K562 (cell line): ENCODE data around the gene ZNF618.

Experiments
- EZH2 ChIP-seq: IDR thresholded peaks from 2 replicates; pipeline ENCODE4 v1.6.1; 2012; ENCODE audit warnings: low read depth, mild to moderate bottlenecking, inconsistent platforms, low read length, borderline replicate concordance
- GABPA ChIP-seq: fragments of 200-800 bp; sonication (Bioruptor generic); conservative IDR thresholded peaks from 2 replicates; pipeline ENCODE4 v1.6.1; 2016; ENCODE audit warnings: low read depth, missing genetic modification characterization, missing compliant biosample characterization
- MECOM ChIP-seq: fragments of 250-450 bp; sonication (Bioruptor Pico); IDR thresholded peaks from 2 replicates; pipeline ENCODE4 v1.8.0; 2022; ENCODE audit warnings: inconsistent platforms
- PCBP2 ChIP-seq: fragments of 200-400 bp; formaldehyde crosslinking; IDR thresholded peaks from 2 replicates; pipeline ENCODE4 v1.6.1; 2018; ENCODE audit warnings: low read length, low read depth, mild to moderate bottlenecking, moderate library complexity; ENCODE audit not compliant: poor library complexity, severe bottlenecking
- POLR2AphosphoS5 ChIP-seq: IDR thresholded peaks from 2 replicates; pipeline ENCODE4 v1.6.1; 2011; ENCODE audit warnings: mild to moderate bottlenecking, low read depth, low read length, moderate library complexity; ENCODE audit not compliant: control insufficient read depth, insufficient read depth
- SIN3A ChIP-seq, 2 experiments: fragments of 150-350 bp in 1 of 2; IDR thresholded peaks; 2 replicates each; pipeline ENCODE4 v1.6.1; 2011 to 2016; ENCODE audit warnings: borderline replicate concordance in 2 of 2, low read depth in 2 of 2, low read length in 2 of 2, mild to moderate bottlenecking in 2 of 2, moderate library complexity in 2 of 2; ENCODE audit not compliant: control insufficient read depth in 1 of 2
- SIX5 ChIP-seq, 2 experiments: IDR thresholded peaks; 2 replicates each; pipeline ENCODE4 v1.6.1; 2011; ENCODE audit warnings: low read length in 2 of 2, borderline replicate concordance in 1 of 2, low read depth in 1 of 2, mild to moderate bottlenecking in 1 of 2, moderate library complexity in 1 of 2; ENCODE audit not compliant: insufficient read depth in 1 of 2
- SMC3 ChIP-seq: conservative IDR thresholded peaks from 2 replicates; pipeline ENCODE4 v1.6.1; 2011; ENCODE audit warnings: low read depth, low read length, improper control_type of control experiment; ENCODE audit not compliant: insufficient read depth
- TAF1 ChIP-seq: IDR thresholded peaks from 2 replicates; pipeline ENCODE4 v1.6.1; 2011; ENCODE audit warnings: mild to moderate bottlenecking, low read length, moderate library complexity; ENCODE audit not compliant: insufficient read depth, control insufficient read depth, severe bottlenecking; ENCODE audit errors: extremely low read depth
- ZNF217 ChIP-seq: sonication (generic); formaldehyde crosslinking; IDR thresholded peaks from 2 replicates; pipeline ENCODE4 v1.8.0; 2022; ENCODE audit warnings: mild to moderate bottlenecking, missing genetic modification reagents
- ZNF224 ChIP-seq: sonication (generic); formaldehyde crosslinking; IDR thresholded peaks from 2 replicates; pipeline ENCODE4 v1.8.0; 2022; ENCODE audit warnings: mild to moderate bottlenecking, missing genetic modification reagents
- TF ChIP-seq, protein P1 (sequence below), 3 experiments: IDR thresholded peaks in 2 of 3; conservative IDR thresholded peaks in 1 of 3; 2 replicates each; pipeline ENCODE4 v1.5.1; 2011 to 2012; ENCODE audit warnings: low read length in 3 of 3, mild to moderate bottlenecking in 3 of 3, control low read depth in 2 of 3, improper control_type of control experiment in 1 of 3, inconsistent platforms in 1 of 3, low read depth in 1 of 3, mixed read lengths in 1 of 3, moderate library complexity in 1 of 3; ENCODE audit not compliant: insufficient read depth in 2 of 3

GRCh38 chr9:114008667-114009410, 132.7 kb downstream of the ZNF618 start:
- TF ChIP-seq MECOM (CRISPR knock-in tag) (no peak), SIN3A (IDR thresholded peaks at IDR 0.05; ENCODE audit: borderline replicate concordance in 2 of 2, control insufficient read depth in 1 of 2, low read depth in 2 of 2, low read length in 2 of 2) (no peak), ZNF217 (CRISPR knock-in tag) (no peak), SMC3 (no peak), SIX5 (IDR thresholded peaks at IDR 0.05; ENCODE audit: borderline replicate concordance in 1 of 2, insufficient read depth in 1 of 2, low read depth in 1 of 2, low read length in 2 of 2) (no peak), PCBP2 (no peak), EZH2 (no peak), ZNF224 (no peak), GABPA (no peak), TAF1 (no peak), POLR2AphosphoS5 (no peak)
- TF ChIP-seq, protein P1, sequence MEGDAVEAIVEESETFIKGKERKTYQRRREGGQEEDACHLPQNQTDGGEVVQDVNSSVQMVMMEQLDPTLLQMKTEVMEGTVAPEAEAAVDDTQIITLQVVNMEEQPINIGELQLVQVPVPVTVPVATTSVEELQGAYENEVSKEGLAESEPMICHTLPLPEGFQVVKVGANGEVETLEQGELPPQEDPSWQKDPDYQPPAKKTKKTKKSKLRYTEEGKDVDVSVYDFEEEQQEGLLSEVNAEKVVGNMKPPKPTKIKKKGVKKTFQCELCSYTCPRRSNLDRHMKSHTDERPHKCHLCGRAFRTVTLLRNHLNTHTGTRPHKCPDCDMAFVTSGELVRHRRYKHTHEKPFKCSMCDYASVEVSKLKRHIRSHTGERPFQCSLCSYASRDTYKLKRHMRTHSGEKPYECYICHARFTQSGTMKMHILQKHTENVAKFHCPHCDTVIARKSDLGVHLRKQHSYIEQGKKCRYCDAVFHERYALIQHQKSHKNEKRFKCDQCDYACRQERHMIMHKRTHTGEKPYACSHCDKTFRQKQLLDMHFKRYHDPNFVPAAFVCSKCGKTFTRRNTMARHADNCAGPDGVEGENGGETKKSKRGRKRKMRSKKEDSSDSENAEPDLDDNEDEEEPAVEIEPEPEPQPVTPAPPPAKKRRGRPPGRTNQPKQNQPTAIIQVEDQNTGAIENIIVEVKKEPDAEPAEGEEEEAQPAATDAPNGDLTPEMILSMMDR (IDR thresholded peaks at IDR 0.05 in 2 of 3, conservative IDR thresholded peaks at IDR 0.05 in 1 of 3; ENCODE audit: insufficient read depth in 2 of 3, low read depth in 1 of 3, low read length in 3 of 3), result no peak
